Keratinocyte (primary cell): ENCODE measurements around the gene ATP11A. TPM values are rescaled to one million over a fixed set of nuclear protein-coding genes. Genes with fewer than 3 reads are reported as not detected.

Experiments
- DNase-seq: peaks from one replicate; pipeline ENCODE4 v3.0.0-alpha.2; 2011; ENCODE audit warnings: low read depth, missing footprints, low spot score
- FAIRE-seq: peaks from 2 replicates; lab custom pipeline; 2011; peaks lifted over from hg19 to GRCh38; lab: Jason Lieb, UNC
- H2AFZ ChIP-seq: 2 replicates; pipeline ENCODE4 v1.6.0; 2012; ENCODE audit warnings: low read length, control low read depth, inconsistent platforms; ENCODE audit not compliant: control insufficient read depth
- H3K27ac ChIP-seq: 2 replicates; pipeline ENCODE4 v1.5.1; 2011; ENCODE audit warnings: low read length; ENCODE audit not compliant: control insufficient read depth, insufficient read depth
- H3K27me3 ChIP-seq: 3 replicates; pipeline ENCODE4 v1.6.0; 2011; ENCODE audit warnings: low read length; ENCODE audit not compliant: control insufficient read depth, insufficient read depth; ENCODE audit errors: extremely low read depth
- H3K36me3 ChIP-seq, 2 experiments: 2 replicates in 1 of 2; 3 replicates in 1 of 2; pipeline ENCODE4 v1.5.1; 2011; ENCODE audit warnings: low read length in 2 of 2, mild to moderate bottlenecking in 1 of 2; ENCODE audit not compliant: control insufficient read depth in 2 of 2, insufficient read depth in 2 of 2; ENCODE audit errors: extremely low read depth in 1 of 2
- H3K4me1 ChIP-seq: 3 replicates; pipeline ENCODE4 v1.5.1; 2011; ENCODE audit warnings: low read length; ENCODE audit not compliant: control insufficient read depth, insufficient read depth; ENCODE audit errors: extremely low read depth
- H3K4me2 ChIP-seq: 3 replicates; pipeline ENCODE4 v1.6.0; 2011; ENCODE audit warnings: low read depth, low read length; ENCODE audit not compliant: control insufficient read depth, insufficient read depth; ENCODE audit errors: extremely low read depth
- H3K4me3 ChIP-seq, 3 experiments: fragments of 200-600 bp in 1 of 3; sonication (generic) in 1 of 3; 2 replicates in 2 of 3; 3 replicates in 1 of 3; pipeline ENCODE4 v1.5.1; 2011 to 2016; ENCODE audit warnings: low read length in 3 of 3, mild to moderate bottlenecking in 3 of 3, control low read depth in 2 of 3, inconsistent platforms in 1 of 3, low read depth in 1 of 3, mixed read lengths in 1 of 3, mixed run types in 1 of 3, moderate library complexity in 1 of 3; ENCODE audit not compliant: control insufficient read depth in 2 of 3, insufficient read depth in 2 of 3; ENCODE audit errors: extremely low read depth in 1 of 3
- H3K79me2 ChIP-seq: 2 replicates; pipeline ENCODE4 v1.6.0; 2012; ENCODE audit warnings: low read length; ENCODE audit not compliant: control insufficient read depth, insufficient read depth
- H3K9ac ChIP-seq: 3 replicates; pipeline ENCODE4 v1.6.0; 2011; ENCODE audit warnings: low read length; ENCODE audit not compliant: control insufficient read depth, insufficient read depth; ENCODE audit errors: extremely low read depth
- H3K9me1 ChIP-seq: 3 replicates; pipeline ENCODE4 v1.6.0; 2011; ENCODE audit warnings: low read length; ENCODE audit not compliant: control insufficient read depth, insufficient read depth; ENCODE audit errors: extremely low read depth
- H3K9me3 ChIP-seq: 2 replicates; pipeline ENCODE4 v1.5.1; 2012; ENCODE audit warnings: low read depth, low read length; ENCODE audit not compliant: control insufficient read depth
- H4K20me1 ChIP-seq: 3 replicates; pipeline ENCODE4 v1.6.0; 2011; ENCODE audit warnings: low read length; ENCODE audit not compliant: control insufficient read depth, insufficient read depth; ENCODE audit errors: extremely low read depth
- CTCF ChIP-seq, 3 experiments: IDR thresholded peaks in 1 of 3; conservative IDR thresholded peaks in 1 of 3; optimal IDR thresholded peaks in 1 of 3; 2 replicates in 2 of 3; 3 replicates in 1 of 3; pipeline versions ENCODE3 to v1.5.1; 2011; ENCODE audit warnings: low read length in 3 of 3, mild to moderate bottlenecking in 3 of 3, moderate library complexity in 2 of 3, control low read depth in 1 of 3, inconsistent platforms in 1 of 3; ENCODE audit not compliant: insufficient read depth in 2 of 3; ENCODE audit errors: extremely low read depth in 1 of 3
- EZH2 ChIP-seq: IDR thresholded peaks from one replicate; pipeline ENCODE4 v1.6.1; 2012; ENCODE audit warnings: inconsistent platforms, mild to moderate bottlenecking, low read length, moderate library complexity
- dilution Hi-C: fragments of 300-500 bp; cut with MboI; formaldehyde crosslinking; loops from one replicate; pipeline ENCODE4 v1.7.0; 2020; ENCODE audit warnings: low sequenced_read_pairs; ENCODE audit not compliant: extremely low pct_ligation_motif_present
- polyA plus RNA-seq, 5 experiments: library from polyadenylated mRNA; depleted of rRNA in 3 of 5; stranded (reverse) in 3 of 5; stranded (forward) in 1 of 5; unstranded in 1 of 5; fragments of >200 nt; gene quantifications; 1 replicate in 1 of 5; 2 replicates in 3 of 5; 3 replicates in 1 of 5; pipeline versions ENCODE4 v1.2.1 to v1.2.3, GENCODE V29; 2011 to 2012; ENCODE audit warnings: missing spikeins in 2 of 5, low read depth in 1 of 5, low replicate concordance in 1 of 5

Gene ATP11A
- polyA plus RNA-seq, 1 donor (not counting 4 experiments of a cell fraction or from before 2014, with no cell fraction given), result 4.3 TPM

GRCh38 chr13:112888238-112889111 is 198.6 kb downstream of the ATP11A start:
- no peak overlapping the region for H3K4me2 ChIP-seq
- no peak overlapping the region for H3K4me3 ChIP-seq
- dilution Hi-C loops, result no loop called here
- DNase-seq (no peak), FAIRE-seq (no peak)
- H3K27me3 ChIP-seq, result peaks cover 39% of the 10 kb centered on the region
- H3K4me1 ChIP-seq, result peaks cover 8% of the 10 kb centered on the region
- H3K9ac ChIP-seq, result no peak overlapping the region
- no peak overlapping the region for H2AFZ ChIP-seq
- TF ChIP-seq CTCF (optimal IDR thresholded peaks at IDR 0.05 in 1 of 3, IDR thresholded peaks at IDR 0.05 in 1 of 3, conservative IDR thresholded peaks at IDR 0.05 in 1 of 3; ENCODE audit: extremely low read depth in 1 of 3, insufficient read depth in 2 of 3, low read length in 3 of 3), result no peak
- TF ChIP-seq EZH2, result no peak
- peaks cover 0 to 6% of the 10 kb centered on the region in 2 experiments for H3K36me3 ChIP-seq
- no peaks in the 10 kb centered on the region for H4K20me1 ChIP-seq
- H3K9me3 ChIP-seq, result no peaks in the 10 kb centered on the region
- peaks cover 2% of the 10 kb centered on the region for H3K9me1 ChIP-seq
- H3K79me2 ChIP-seq, result no peaks in the 10 kb centered on the region
- H3K27ac ChIP-seq, result no peak overlapping the region

DNA sequence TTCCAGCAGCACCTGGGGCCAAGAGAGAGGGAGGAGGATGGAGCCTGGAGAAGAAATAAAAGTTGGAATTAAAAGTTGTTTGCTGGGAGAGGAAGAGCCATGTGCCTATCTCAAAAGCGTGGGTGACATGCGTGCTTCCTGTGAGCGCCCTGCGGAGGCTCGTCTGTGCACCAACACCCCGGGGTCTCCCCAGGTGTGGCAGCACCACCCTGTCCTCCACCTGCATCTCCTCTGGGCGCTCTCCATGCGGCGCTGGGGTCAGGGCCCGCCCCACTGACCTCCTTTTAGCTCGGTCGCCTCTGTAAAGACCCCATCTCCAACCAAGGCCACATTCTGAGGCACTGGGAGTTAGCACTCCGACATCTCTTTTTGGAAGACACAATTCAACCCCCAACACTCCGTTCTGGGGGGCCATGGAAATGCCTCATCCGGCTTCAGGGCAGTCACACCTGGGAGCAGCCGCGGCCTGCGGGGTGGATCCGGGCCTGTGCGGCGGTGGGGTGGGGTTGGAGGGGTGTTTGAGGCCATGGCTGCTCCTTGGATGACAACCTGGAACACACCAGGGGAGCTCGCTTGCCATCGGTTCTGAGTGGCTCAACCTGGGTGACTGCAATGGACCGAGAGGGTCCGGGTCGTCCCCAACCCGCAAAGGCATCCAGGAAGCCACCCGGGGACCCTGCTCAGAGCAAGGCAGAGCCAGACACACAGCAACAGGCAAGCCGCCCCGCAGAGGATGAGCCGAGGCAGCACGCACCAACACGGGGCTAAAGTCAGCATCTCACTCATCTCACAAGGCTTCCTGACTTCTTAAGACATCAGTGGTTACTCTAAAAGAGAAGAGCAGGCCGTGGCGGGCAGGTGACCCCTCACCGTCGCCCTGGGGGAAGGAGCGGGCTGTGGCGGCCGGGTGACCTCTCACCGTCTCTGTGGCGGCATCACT is 199.8 kb downstream of the ATP11A start:
- H3K4me2 ChIP-seq, result no peak overlapping the region
- no peak for TF ChIP-seq EZH2
- TF ChIP-seq CTCF (optimal IDR thresholded peaks at IDR 0.05 in 1 of 3, IDR thresholded peaks at IDR 0.05 in 1 of 3, conservative IDR thresholded peaks at IDR 0.05 in 1 of 3; ENCODE audit: extremely low read depth in 1 of 3, insufficient read depth in 2 of 3, low read length in 3 of 3), result no peak
- no peak overlapping the region for H3K4me3 ChIP-seq
- peaks cover 46% of the 10 kb centered on the region for H3K27me3 ChIP-seq
- DNase-seq (no peak), FAIRE-seq (no peak)
- H3K36me3 ChIP-seq, result peaks cover 0 to 6% of the 10 kb centered on the region in 2 experiments
- H3K9me3 ChIP-seq, result no peaks in the 10 kb centered on the region
- peaks cover 2% of the 10 kb centered on the region for H3K9me1 ChIP-seq
- no peaks in the 10 kb centered on the region for H3K79me2 ChIP-seq
- no peak overlapping the region for H2AFZ ChIP-seq
- no peak overlapping the region for H3K9ac ChIP-seq
- H3K4me1 ChIP-seq, result peaks cover 8% of the 10 kb centered on the region
- no peaks in the 10 kb centered on the region for H4K20me1 ChIP-seq
- H3K27ac ChIP-seq, result no peak overlapping the region
- dilution Hi-C loops, result no loop called here
